Ovary (tissue), 9 donors: ENCODE data around the gene PDIA6. TPM values are rescaled to one million over a fixed set of nuclear protein-coding genes. Genes with fewer than 3 reads are reported as not detected.

ENCODE experiments used
- DNase-seq, 5 donors: peaks; one replicate each; pipeline ENCODE4 v3.0.0-alpha.2; 2019 to 2020
- H3K27ac ChIP-seq, 2 donors: fragments of 200-600 bp; one replicate each; pipeline versions ENCODE4 v1.5.1 to v1.8.0; 2019 to 2022
- H3K27me3 ChIP-seq: fragments of 200-600 bp; one replicate; pipeline ENCODE4 v1.8.0; 2022
- H3K36me3 ChIP-seq: fragments of 200-600 bp; sonication (generic); one replicate; pipeline ENCODE4 v1.5.1; 2019
- H3K4me1 ChIP-seq: one replicate; pipeline ENCODE4 v1.8.1; 2013; ENCODE audit warnings: mild to moderate bottlenecking, moderate library complexity; ENCODE audit not compliant: insufficient read depth
- H3K4me3 ChIP-seq: fragments of 200-600 bp; sonication (generic); one replicate; pipeline ENCODE4 v1.5.1; 2017
- H3K9me3 ChIP-seq, 2 donors: fragments of 200-600 bp in 1 of 2; sonication (generic) in 1 of 2; one replicate each; pipeline versions ENCODE4 v1.5.1 to v1.8.1; 2013 to 2019; ENCODE audit warnings: mild to moderate bottlenecking in 1 of 2, moderate library complexity in 1 of 2
- CTCF ChIP-seq, 3 donors: fragments of 450-650 bp in 2 of 3; fragments of 200-600 bp in 1 of 3; IDR thresholded peaks; one replicate each; pipeline versions ENCODE4 v1.5.1 to v1.8.0; 2016 to 2022; ENCODE audit warnings: antibody characterized with exemption in 3 of 3, mild to moderate bottlenecking in 1 of 3
- EP300 ChIP-seq: sonication (generic); formaldehyde crosslinking; IDR thresholded peaks from one replicate; pipeline ENCODE4 v1.6.1; 2017; ENCODE audit warnings: antibody characterized with exemption
- POLR2A ChIP-seq: fragments of 450-650 bp; IDR thresholded peaks from one replicate; pipeline ENCODE4 v1.6.1; 2017; ENCODE audit warnings: antibody characterized with exemption, mild to moderate bottlenecking, moderate library complexity
- WGBS, 3 donors: extraction: QIAGEN DNeasy Blood & Tissue Kit in 1 of 3; methylation state at CpG; one replicate each; pipeline versions ENCODE4 v1.1.5 to v1.1.7; 2013 to 2017; 5-methylcytosine and 5-hydroxymethylcytosine counted together
- intact Hi-C, 4 donors: fragments of 100-400 bp; cut with DNase I; formaldehyde crosslinking; loops; one replicate each; pipeline versions ENCODE4 v1.11.0 to v1.15.1; 2022 to 2023
- polyA plus RNA-seq, 2 donors: library from polyadenylated mRNA; stranded (reverse); fragments of 200-250 nt in 1 of 2; fragments of 350-450 nt in 1 of 2; fragmentation: Illumina TruSeq in 1 of 2; extraction: RNeasy Lipid Tissue Mini Kit (QIAGEN cat#74804) in 1 of 2; gene quantifications; one replicate each; pipeline ENCODE4 v1.2.3, GENCODE V29; 2013 to 2014
- total RNA-seq, 7 donors: library from RNA; depleted of rRNA in 2 of 7; stranded (reverse); fragments of >200 nt in 2 of 7; fragmentation: NEBNext Ultra II Directional in 3 of 7; extraction: Animal tissue kit (Norgen Biotek cat#: 25700) in 3 of 7; gene quantifications; one replicate each; pipeline versions ENCODE4 v1.1.0 to v1.2.4, GENCODE V29; 2016 to 2023
- donor health status: DM: no; HTN: no; CAD: no; lungs with moderate emphysema.
- donor health status: DM: no; HTN: no; CAD: no.
- donor health status: Bipolar disorder and iron deficiency.
- donor health status: DM: yes; HTN: yes; CAD: no.
- donor health status: DM: no; HTN: no; CAD: no.
- donor health status: DM: yes; HTN: yes; CAD: no.

PDIA6 gene
- total and polyA plus RNA-seq, 9 donors: 60.6 to 220 (median 109) TPM

- Histone ChIP-seq H3K27me3 (no peaks in the 10 kb centered on the region), H3K36me3 (no peaks in the 10 kb centered on the region), H3K9me3 (no peaks in the 10 kb centered on the region), H3K27ac (no peak overlapping the region), H3K4me1 (no peaks in the 10 kb centered on the region), H3K4me3 (no peak overlapping the region)
- intact Hi-C loops: no loop called here
- WGBS, 3 donors: 79 to 85% (median 84%) methylated on average over 8 of the region's 8 CpGs
- no peak for DNase-seq
- TF ChIP-seq CTCF (IDR thresholded peaks at IDR 0.05) (no peak), POLR2A (no peak), EP300 (no peak)
Measured at GRCh38 chr2:10826625-10827024, 14.0 kb upstream of the PDIA6 start.

- no peak for TF ChIP-seq CTCF (IDR thresholded peaks at IDR 0.05)
- TF ChIP-seq EP300: no peak
- TF ChIP-seq POLR2A: no peak
- H3K4me1 ChIP-seq: no peaks in the 10 kb centered on the region
- intact Hi-C loops: no loop called here
- H3K27me3 ChIP-seq: no peaks in the 10 kb centered on the region
- 87 to 94% (median 88%) methylated on average over 8 of the region's 8 CpGs for WGBS, 3 donors
- H3K9me3 ChIP-seq: no peaks in the 10 kb centered on the region
- no peaks in the 10 kb centered on the region for H3K36me3 ChIP-seq
- no peak overlapping the region for H3K27ac ChIP-seq
- H3K4me3 ChIP-seq: no peak overlapping the region
- DNase-seq: no peak
Measured at GRCh38 chr2:10826026-10826425, 13.4 kb upstream of the PDIA6 start.

- intact Hi-C loops: no loop called here
- Histone ChIP-seq H3K36me3 (no peaks in the 10 kb centered on the region), H3K4me3 (no peak overlapping the region), H3K27ac (no peak overlapping the region), H3K4me1 (no peaks in the 10 kb centered on the region), H3K27me3 (no peaks in the 10 kb centered on the region), H3K9me3 (no peaks in the 10 kb centered on the region)
- 79 to 90% (median 88%) methylated on average over 4 of the region's 4 CpGs for WGBS, 3 donors
- no peak for DNase-seq
- TF ChIP-seq POLR2A (no peak), EP300 (no peak), CTCF (IDR thresholded peaks at IDR 0.05) (no peak)
Measured at GRCh38 chr2:10824191-10824590, 11.6 kb upstream of the PDIA6 start.

- Histone ChIP-seq H3K9me3 (no peaks in the 10 kb centered on the region), H3K4me1 (no peaks in the 10 kb centered on the region), H3K36me3 (no peaks in the 10 kb centered on the region), H3K4me3 (no peak overlapping the region), H3K27ac (no peak overlapping the region), H3K27me3 (no peaks in the 10 kb centered on the region)
- WGBS, 3 donors: 58 to 61% (median 61%) methylated on average over 13 of the region's 13 CpGs
- TF ChIP-seq CTCF (IDR thresholded peaks at IDR 0.05) (no peak), POLR2A (no peak), EP300 (no peak)
- intact Hi-C loops: no loop called here
- DNase-seq: no peak
Measured at GRCh38 chr2:10820978-10821695, 8.6 kb upstream of the PDIA6 start.
